SU-DHL-6 (cell line): Measurements from ENCODE around the gene CYBA.

Experiments used
- H2AFZ ChIP-seq: fragments of 200-600 bp; sonication (generic); 2 replicates; pipeline ENCODE4 v1.6.1; 2014; ENCODE audit warnings: low read depth, mild to moderate bottlenecking, moderate library complexity, mixed read lengths, antibody characterized with exemption, low read length; ENCODE audit not compliant: severe bottlenecking
- H3F3A ChIP-seq: fragments of 200-600 bp; shearing (Covaris generic); 2 replicates; pipeline ENCODE4 v1.6.0; 2016; ENCODE audit warnings: antibody characterized with exemption, mild to moderate bottlenecking; ENCODE audit not compliant: insufficient read depth
- H3K27ac ChIP-seq: fragments of 200-600 bp; sonication (generic); 2 replicates; pipeline ENCODE4 v1.5.1; 2016; ENCODE audit warnings: low read depth, mild to moderate bottlenecking, low read length, moderate library complexity, mixed read lengths
- H3K27me3 ChIP-seq: fragments of 200-600 bp; sonication (generic), shearing (Covaris generic); 2 replicates; pipeline ENCODE4 v1.6.0; 2014; ENCODE audit warnings: mild to moderate bottlenecking, low read length
- H3K36me3 ChIP-seq: fragments of 200-600 bp; sonication (generic); 2 replicates; pipeline ENCODE4 v1.6.1; 2014; ENCODE audit warnings: mild to moderate bottlenecking, low read length, mixed read lengths
- H3K4me2 ChIP-seq: fragments of 300-600, 200-600 bp; shearing (Covaris generic), sonication (generic); 2 replicates; pipeline ENCODE4 v1.6.0; 2014; ENCODE audit warnings: low read length, low read depth, mild to moderate bottlenecking; ENCODE audit not compliant: poor library complexity, severe bottlenecking
- H3K4me3 ChIP-seq: fragments of 200-600 bp; sonication (generic); 2 replicates; pipeline ENCODE4 v1.5.1; 2014; ENCODE audit warnings: antibody characterized with exemption, low read length, mild to moderate bottlenecking, mixed read lengths; ENCODE audit not compliant: insufficient read depth, poor library complexity, severe bottlenecking
- H3K79me2 ChIP-seq: fragments of 200-600 bp; sonication (generic); 2 replicates; pipeline ENCODE4 v1.6.1; 2014; ENCODE audit warnings: mild to moderate bottlenecking, low read length, moderate library complexity; ENCODE audit not compliant: insufficient read depth
- H3K9ac ChIP-seq: fragments of 200-600 bp; sonication (generic); 2 replicates; pipeline ENCODE4 v1.7.0; 2014; ENCODE audit warnings: mild to moderate bottlenecking, low read length
- H3K9me2 ChIP-seq: fragments of 200-600 bp; sonication (generic); replicated peaks from 2 replicates; pipeline ENCODE4 v1.6.1; 2014; ENCODE audit warnings: low read length; ENCODE audit not compliant: insufficient read depth
- H3K9me3 ChIP-seq: fragments of 200-600 bp; sonication (generic); 2 replicates; pipeline ENCODE4 v1.6.1; 2014; ENCODE audit warnings: low read length, mixed read lengths; ENCODE audit not compliant: insufficient read depth
- H4K20me1 ChIP-seq: fragments of 200-600 bp; sonication (generic); 2 replicates; pipeline ENCODE4 v1.6.1; 2014; ENCODE audit warnings: low read depth, mild to moderate bottlenecking, antibody characterized with exemption, low read length, moderate library complexity, mixed read lengths
- EZH2phosphoT487 ChIP-seq: fragments of 200-600 bp; sonication (generic), shearing (Covaris generic); conservative IDR thresholded peaks from 2 replicates; pipeline ENCODE4 v1.6.1; 2018; ENCODE audit warnings: mild to moderate bottlenecking, antibody characterized with exemption, low read length, moderate library complexity, mixed read lengths
- TF ChIP-seq, protein P1 (sequence below): fragments of 200-600 bp; sonication (generic); IDR thresholded peaks from one replicate; pipeline ENCODE4 v1.5.1; 2017; ENCODE audit warnings: antibody characterized with exemption, mild to moderate bottlenecking, low read length, moderate library complexity; ENCODE audit not compliant: insufficient read depth, poor library complexity, severe bottlenecking

Gene CYBA

GRCh38 chr16:88691129-88691813 is 40.4 kb upstream of the CYBA start:
- no peaks in the 10 kb centered on the region for H4K20me1 ChIP-seq
- no peak overlapping the region for H3K9ac ChIP-seq
- no peaks in the 10 kb centered on the region for H3K9me3 ChIP-seq
- H3K79me2 ChIP-seq = no peaks in the 10 kb centered on the region
- no peaks in the 10 kb centered on the region for H3K36me3 ChIP-seq
- no peaks in the 10 kb centered on the region for H3K9me2 ChIP-seq
- no peak overlapping the region for H2AFZ ChIP-seq
- no peak overlapping the region for H3K4me3 ChIP-seq
- no peak for TF ChIP-seq EZH2phosphoT487
- no peaks in the 10 kb centered on the region for H3K27me3 ChIP-seq
- no peak overlapping the region for H3K27ac ChIP-seq
- H3F3A ChIP-seq = no peaks in the 10 kb centered on the region
- no peak overlapping the region for H3K4me2 ChIP-seq

- H3F3A ChIP-seq = no peaks in the 10 kb centered on the region
- no peaks in the 10 kb centered on the region for H3K36me3 ChIP-seq
- no peaks in the 10 kb centered on the region for H4K20me1 ChIP-seq
- H3K9me3 ChIP-seq = no peaks in the 10 kb centered on the region
- no peak overlapping the region for H2AFZ ChIP-seq
- H3K4me3 ChIP-seq = no peak overlapping the region
- H3K27ac ChIP-seq = no peak overlapping the region
- no peaks in the 10 kb centered on the region for H3K27me3 ChIP-seq
- no peaks in the 10 kb centered on the region for H3K79me2 ChIP-seq
- no peak overlapping the region for H3K4me2 ChIP-seq
- no peak overlapping the region for H3K9ac ChIP-seq
- no peaks in the 10 kb centered on the region for H3K9me2 ChIP-seq
- TF ChIP-seq, protein P1, sequence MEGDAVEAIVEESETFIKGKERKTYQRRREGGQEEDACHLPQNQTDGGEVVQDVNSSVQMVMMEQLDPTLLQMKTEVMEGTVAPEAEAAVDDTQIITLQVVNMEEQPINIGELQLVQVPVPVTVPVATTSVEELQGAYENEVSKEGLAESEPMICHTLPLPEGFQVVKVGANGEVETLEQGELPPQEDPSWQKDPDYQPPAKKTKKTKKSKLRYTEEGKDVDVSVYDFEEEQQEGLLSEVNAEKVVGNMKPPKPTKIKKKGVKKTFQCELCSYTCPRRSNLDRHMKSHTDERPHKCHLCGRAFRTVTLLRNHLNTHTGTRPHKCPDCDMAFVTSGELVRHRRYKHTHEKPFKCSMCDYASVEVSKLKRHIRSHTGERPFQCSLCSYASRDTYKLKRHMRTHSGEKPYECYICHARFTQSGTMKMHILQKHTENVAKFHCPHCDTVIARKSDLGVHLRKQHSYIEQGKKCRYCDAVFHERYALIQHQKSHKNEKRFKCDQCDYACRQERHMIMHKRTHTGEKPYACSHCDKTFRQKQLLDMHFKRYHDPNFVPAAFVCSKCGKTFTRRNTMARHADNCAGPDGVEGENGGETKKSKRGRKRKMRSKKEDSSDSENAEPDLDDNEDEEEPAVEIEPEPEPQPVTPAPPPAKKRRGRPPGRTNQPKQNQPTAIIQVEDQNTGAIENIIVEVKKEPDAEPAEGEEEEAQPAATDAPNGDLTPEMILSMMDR = no peak
- TF ChIP-seq EZH2phosphoT487 = no peak
Measured at GRCh38 chr16:88690341-88691128, 39.7 kb upstream of the CYBA start.

DNA sequence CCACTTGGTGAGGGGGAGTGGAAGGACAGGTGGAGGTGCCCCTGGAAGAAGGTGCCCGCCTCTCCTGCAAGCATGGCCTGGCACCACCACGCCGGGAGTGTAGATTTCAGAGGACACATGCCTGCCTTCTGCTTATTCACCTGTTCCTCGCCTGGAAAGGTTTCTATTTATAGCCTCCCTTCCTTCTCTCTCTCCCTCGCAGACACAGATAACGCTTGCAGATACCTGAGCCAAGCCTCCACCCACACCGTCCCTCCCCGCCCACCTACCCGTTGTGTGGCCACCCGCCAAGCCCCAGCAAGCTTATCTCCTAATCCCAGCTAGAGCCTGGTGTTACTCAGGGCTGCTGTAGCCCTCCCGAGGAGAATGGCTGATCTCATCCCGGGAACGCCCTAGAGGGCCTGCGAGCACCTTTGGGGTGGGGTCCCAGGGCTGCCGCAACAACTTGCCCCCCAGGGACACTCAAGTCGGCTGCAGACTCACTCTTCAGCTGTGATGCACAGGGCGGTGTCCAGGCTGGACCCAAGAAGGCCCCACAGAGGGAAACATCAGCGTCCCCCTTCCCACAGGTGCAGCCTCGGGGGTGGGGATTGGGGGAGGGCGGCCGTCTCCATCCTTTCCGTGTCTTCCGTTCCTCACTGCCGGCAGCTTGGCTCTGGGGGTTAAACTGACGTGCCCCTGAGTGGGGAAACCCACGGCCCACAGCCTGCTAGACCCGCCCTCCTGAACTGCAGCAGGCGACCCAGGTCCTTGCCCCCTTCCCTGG is 37.3 kb upstream of the CYBA start:
- Histone ChIP-seq H3K27ac (no peak overlapping the region), H4K20me1 (no peaks in the 10 kb centered on the region), H2AFZ (no peak overlapping the region), H3K79me2 (no peaks in the 10 kb centered on the region), H3K4me3 (no peak overlapping the region), H3K9me2 (no peaks in the 10 kb centered on the region), H3K36me3 (no peaks in the 10 kb centered on the region), H3K27me3 (no peaks in the 10 kb centered on the region), H3F3A (no peaks in the 10 kb centered on the region), H3K9ac (no peak overlapping the region), H3K4me2 (no peak overlapping the region), H3K9me3 (no peaks in the 10 kb centered on the region)
- TF ChIP-seq, protein P1 = no peak
- TF ChIP-seq EZH2phosphoT487 = no peak
